Astrocyte (in vitro differentiated cells and primary cell): ENCODE measurements around the gene PPP2R2B. TPM values are rescaled to one million over a fixed set of nuclear protein-coding genes. Genes with fewer than 3 reads are reported as not detected.

ENCODE experiments used
- DNase-seq: peaks from one replicate; pipeline ENCODE4 v3.0.0-alpha.2; 2010; ENCODE audit warnings: low read depth
- FAIRE-seq: peaks from 2 replicates; lab custom pipeline; 2011; peaks lifted over from hg19 to GRCh38; lab: Jason Lieb, UNC
- H2AFZ ChIP-seq: 2 replicates; pipeline ENCODE4 v1.6.0; 2012; ENCODE audit warnings: low read depth, low read length, inconsistent platforms
- H3K27ac ChIP-seq: 2 replicates; pipeline ENCODE4 v1.5.1; 2011; ENCODE audit warnings: low read depth, low read length, inconsistent platforms
- H3K27me3 ChIP-seq: 2 replicates; pipeline ENCODE4 v1.6.0; 2011; ENCODE audit warnings: low read length, inconsistent platforms; ENCODE audit not compliant: insufficient read depth
- H3K36me3 ChIP-seq: 2 replicates; pipeline ENCODE4 v1.5.1; 2011; ENCODE audit warnings: low read length, inconsistent platforms; ENCODE audit not compliant: insufficient read depth
- H3K4me1 ChIP-seq: 2 replicates; pipeline ENCODE4 v1.5.1; 2011; ENCODE audit warnings: low read length, inconsistent platforms; ENCODE audit not compliant: insufficient read depth
- H3K4me2 ChIP-seq: 2 replicates; pipeline ENCODE4 v1.6.0; 2012; ENCODE audit warnings: low read length, inconsistent platforms
- H3K4me3 ChIP-seq: 2 replicates; pipeline ENCODE4 v1.5.1; 2011; ENCODE audit warnings: low read depth, mild to moderate bottlenecking, low read length, inconsistent platforms; ENCODE audit not compliant: insufficient read depth
- H3K79me2 ChIP-seq: 2 replicates; pipeline ENCODE4 v1.6.0; 2012; ENCODE audit warnings: mild to moderate bottlenecking, low read length, inconsistent platforms; ENCODE audit not compliant: insufficient read depth
- H3K9ac ChIP-seq: 2 replicates; pipeline ENCODE4 v1.6.0; 2012; ENCODE audit warnings: mild to moderate bottlenecking, low read length, inconsistent platforms
- H3K9me3 ChIP-seq: 2 replicates; pipeline ENCODE4 v1.5.1; 2012; ENCODE audit warnings: low read depth, mild to moderate bottlenecking, low read length, inconsistent platforms; ENCODE audit not compliant: insufficient read depth
- H4K20me1 ChIP-seq: 2 replicates; pipeline ENCODE4 v1.6.0; 2012; ENCODE audit warnings: low read length, inconsistent platforms; ENCODE audit not compliant: insufficient read depth
- H3K27ac Mint-ChIP-seq: one replicate; pipeline ENCODE4 v1.8.0; 2021; ENCODE audit warnings: mild to moderate bottlenecking, mixed read lengths; ENCODE audit not compliant: unreplicated experiment
- H3K27me3 Mint-ChIP-seq: one replicate; pipeline ENCODE4 v1.8.0; 2021; ENCODE audit warnings: low read depth, mixed read lengths; ENCODE audit not compliant: unreplicated experiment
- H3K36me3 Mint-ChIP-seq: one replicate; pipeline ENCODE4 v1.8.0; 2021; ENCODE audit warnings: low read depth, mixed read lengths; ENCODE audit not compliant: unreplicated experiment
- H3K4me1 Mint-ChIP-seq: one replicate; pipeline ENCODE4 v1.8.0; 2021; ENCODE audit warnings: low read depth, mixed read lengths; ENCODE audit not compliant: unreplicated experiment
- H3K4me3 Mint-ChIP-seq: one replicate; pipeline ENCODE4 v1.8.0; 2021; ENCODE audit warnings: mild to moderate bottlenecking, moderate library complexity, mixed read lengths; ENCODE audit not compliant: unreplicated experiment
- H3K9me3 Mint-ChIP-seq: one replicate; pipeline ENCODE4 v1.8.0; 2021; ENCODE audit warnings: mild to moderate bottlenecking, mixed read lengths; ENCODE audit not compliant: unreplicated experiment
- EZH2 ChIP-seq: IDR thresholded peaks from 2 replicates; pipeline ENCODE4 v1.6.1; 2012; ENCODE audit warnings: mild to moderate bottlenecking, low read length, inconsistent platforms; ENCODE audit not compliant: insufficient read depth
- total RNA-seq: library from RNA; stranded (reverse); gene quantifications from 2 replicates; pipeline ENCODE4 v1.2.1, GENCODE V29; 2021
- TF ChIP-seq, protein P1 (sequence below): IDR thresholded peaks from 2 replicates; pipeline ENCODE4 v1.5.1; 2011; ENCODE audit warnings: low read depth, mild to moderate bottlenecking, inconsistent platforms, low read length, moderate library complexity; ENCODE audit not compliant: insufficient read depth

Gene PPP2R2B
- total RNA-seq, 1 donor from 2014 or later = 5.2 TPM

DNA sequence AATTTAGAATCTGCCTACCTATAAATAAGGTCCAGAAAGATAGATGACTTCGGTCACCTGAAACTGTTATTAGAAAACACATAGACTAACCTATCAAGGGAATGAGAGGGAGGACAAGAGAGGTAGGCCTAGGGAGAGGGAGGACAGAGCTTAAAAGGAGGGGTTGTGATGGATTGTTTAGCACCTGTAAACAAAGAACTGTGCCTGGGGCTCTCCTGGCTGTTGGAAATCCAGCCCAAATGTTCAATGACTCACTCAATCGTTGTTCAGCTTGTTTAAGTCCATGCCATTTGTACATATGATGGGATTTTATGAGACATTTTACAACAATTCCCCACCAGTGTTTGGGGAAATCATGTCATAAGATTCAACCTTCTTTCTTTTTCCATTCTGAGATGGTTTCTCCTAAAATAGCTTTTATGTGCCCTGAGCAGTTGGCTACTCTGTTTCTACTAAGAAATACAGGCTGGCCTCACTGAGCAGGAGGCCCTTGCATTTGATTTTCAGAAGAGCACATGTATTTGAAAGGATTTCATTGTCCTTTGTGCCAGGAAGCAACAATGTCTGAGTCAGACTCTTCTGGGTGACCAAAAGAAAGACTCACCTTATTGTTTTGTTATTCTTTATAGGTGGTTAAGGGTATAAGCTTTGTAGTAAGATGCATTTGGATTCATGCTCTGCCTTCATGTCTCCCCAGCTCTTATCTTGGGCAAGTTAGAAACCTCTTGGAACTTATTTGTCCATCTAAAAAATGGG, 314.4 kb downstream of the PPP2R2B start:
- H4K20me1 ChIP-seq = no peaks in the 10 kb centered on the region
- no peak overlapping the region for H3K4me2 ChIP-seq
- Mint-ChIP-seq H3K27ac (peak overlapping the region; percentile 22), H3K36me3 (no peaks in the 10 kb centered on the region), H3K9me3 (no peaks in the 10 kb centered on the region), H3K4me3 (no peak overlapping the region), H3K27me3 (no peaks in the 10 kb centered on the region), H3K4me1 (peaks cover 20% of the 10 kb centered on the region)
- H3K9me3 ChIP-seq = no peaks in the 10 kb centered on the region
- no peaks in the 10 kb centered on the region for H3K79me2 ChIP-seq
- FAIRE-seq (no peak), DNase-seq (no peak)
- no peak overlapping the region for H3K4me3 ChIP-seq
- peaks cover 33% of the 10 kb centered on the region for H3K4me1 ChIP-seq
- no peaks in the 10 kb centered on the region for H3K27me3 ChIP-seq
- H3K36me3 ChIP-seq = no peaks in the 10 kb centered on the region
- H3K27ac ChIP-seq = no peak overlapping the region
- no peak overlapping the region for H3K9ac ChIP-seq
- no peak overlapping the region for H2AFZ ChIP-seq
- TF ChIP-seq, protein P1, sequence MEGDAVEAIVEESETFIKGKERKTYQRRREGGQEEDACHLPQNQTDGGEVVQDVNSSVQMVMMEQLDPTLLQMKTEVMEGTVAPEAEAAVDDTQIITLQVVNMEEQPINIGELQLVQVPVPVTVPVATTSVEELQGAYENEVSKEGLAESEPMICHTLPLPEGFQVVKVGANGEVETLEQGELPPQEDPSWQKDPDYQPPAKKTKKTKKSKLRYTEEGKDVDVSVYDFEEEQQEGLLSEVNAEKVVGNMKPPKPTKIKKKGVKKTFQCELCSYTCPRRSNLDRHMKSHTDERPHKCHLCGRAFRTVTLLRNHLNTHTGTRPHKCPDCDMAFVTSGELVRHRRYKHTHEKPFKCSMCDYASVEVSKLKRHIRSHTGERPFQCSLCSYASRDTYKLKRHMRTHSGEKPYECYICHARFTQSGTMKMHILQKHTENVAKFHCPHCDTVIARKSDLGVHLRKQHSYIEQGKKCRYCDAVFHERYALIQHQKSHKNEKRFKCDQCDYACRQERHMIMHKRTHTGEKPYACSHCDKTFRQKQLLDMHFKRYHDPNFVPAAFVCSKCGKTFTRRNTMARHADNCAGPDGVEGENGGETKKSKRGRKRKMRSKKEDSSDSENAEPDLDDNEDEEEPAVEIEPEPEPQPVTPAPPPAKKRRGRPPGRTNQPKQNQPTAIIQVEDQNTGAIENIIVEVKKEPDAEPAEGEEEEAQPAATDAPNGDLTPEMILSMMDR = no peak
- no peak for TF ChIP-seq EZH2

DNA sequence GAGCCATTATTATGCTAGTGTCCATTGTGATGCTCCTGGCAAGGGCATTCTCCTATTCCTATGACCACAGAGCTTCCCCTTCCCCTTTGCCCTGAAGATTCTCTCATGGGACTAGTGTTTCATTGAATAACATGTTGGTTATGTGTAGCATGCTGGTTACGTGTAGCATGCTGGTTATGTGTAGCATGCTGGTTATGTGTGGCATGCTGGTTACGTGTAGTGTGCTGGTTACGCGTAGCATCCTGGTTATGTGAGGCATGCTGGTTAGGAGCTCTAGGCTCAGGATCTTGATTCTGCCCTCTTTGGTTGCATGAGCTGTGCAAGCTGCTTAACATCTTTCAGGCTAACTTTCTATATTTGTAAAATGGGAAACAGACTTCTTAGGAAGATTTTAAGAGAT, 316.1 kb downstream of the PPP2R2B start:
- Histone ChIP-seq H3K4me2 (no peak overlapping the region), H3K4me1 (peaks cover 33% of the 10 kb centered on the region), H3K4me3 (no peak overlapping the region), H2AFZ (no peak overlapping the region), H3K27ac (no peak overlapping the region), H4K20me1 (no peaks in the 10 kb centered on the region), H3K79me2 (no peaks in the 10 kb centered on the region), H3K27me3 (no peaks in the 10 kb centered on the region), H3K9me3 (no peaks in the 10 kb centered on the region), H3K9ac (no peak overlapping the region), H3K36me3 (no peaks in the 10 kb centered on the region)
- Mint-ChIP-seq H3K4me3 (no peak overlapping the region), H3K27me3 (no peaks in the 10 kb centered on the region), H3K27ac (no peak overlapping the region), H3K9me3 (no peaks in the 10 kb centered on the region), H3K4me1 (peaks cover 19% of the 10 kb centered on the region), H3K36me3 (no peaks in the 10 kb centered on the region)
- TF ChIP-seq, protein P1 = no peak
- TF ChIP-seq EZH2 = no peak
- no peak for FAIRE-seq
- no peak for DNase-seq

- no peaks in the 10 kb centered on the region for H3K36me3 ChIP-seq
- no peaks in the 10 kb centered on the region for H3K9me3 ChIP-seq
- no peaks in the 10 kb centered on the region for H3K27me3 ChIP-seq
- DNase-seq (peak; percentile 71), FAIRE-seq (no peak)
- H3K4me3 ChIP-seq = no peak overlapping the region
- no peak for TF ChIP-seq EZH2
- TF ChIP-seq, protein P1 = no peak
- no peak overlapping the region for H3K4me2 ChIP-seq
- H3K9ac ChIP-seq = no peak overlapping the region
- peaks cover 33% of the 10 kb centered on the region for H3K4me1 ChIP-seq
- no peaks in the 10 kb centered on the region for H4K20me1 ChIP-seq
- Mint-ChIP-seq H3K9me3 (no peaks in the 10 kb centered on the region), H3K4me3 (no peak overlapping the region), H3K27me3 (no peaks in the 10 kb centered on the region), H3K27ac (no peak overlapping the region), H3K36me3 (no peaks in the 10 kb centered on the region), H3K4me1 (peaks cover 19% of the 10 kb centered on the region)
- peak overlapping the region; percentile 70 for H3K27ac ChIP-seq
- H2AFZ ChIP-seq = no peak overlapping the region
- no peaks in the 10 kb centered on the region for H3K79me2 ChIP-seq
Measured at GRCh38 chr5:146561711-146562110, 316.8 kb downstream of the PPP2R2B start.
